ENCODE measurements around the gene PLEKHN1.
A peak's percentile ranks its signal among the peaks of the same experiment; 100 is the strongest.

Gene PLEKHN1

DNA sequence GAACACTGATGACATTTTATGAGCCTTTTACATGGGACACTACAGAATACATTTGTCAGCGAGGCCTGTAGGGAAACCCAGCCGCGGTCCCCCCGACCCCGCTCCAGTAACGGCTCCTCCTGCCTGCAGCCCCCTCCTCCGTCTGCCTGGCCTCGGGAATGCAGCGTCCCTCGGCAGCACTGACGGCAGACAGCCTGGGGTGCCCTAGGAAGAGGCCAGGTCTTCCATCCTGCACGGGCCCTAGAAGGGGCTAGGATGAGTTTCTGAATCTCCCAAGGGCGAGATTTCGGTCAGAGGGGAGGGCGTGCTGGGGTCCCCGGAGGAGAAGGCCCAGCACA lies 34.1 kb upstream of the PLEKHN1 start:
- H3K4me1 ChIP-seq (ENCODE audit: insufficient read depth, low read length) = no peaks in the 10 kb centered on the region; the same call in 1 of the 2 replicates
- no peaks in the 10 kb centered on the region for H3K9me3 ChIP-seq (ENCODE audit: insufficient read depth, low read depth, low read length)
- no peak overlapping the region for H3K9ac ChIP-seq (ENCODE audit: low read depth, low read length)
- peaks cover 92% of the 10 kb centered on the region for H3K27me3 ChIP-seq (ENCODE audit: insufficient read depth, low read length)
- H3K27ac ChIP-seq (ENCODE audit: low read length) = no peak overlapping the region
- H3K4me3 ChIP-seq (ENCODE audit: low read length) = no peak overlapping the region
- H3K36me3 ChIP-seq (ENCODE audit: insufficient read depth, low read depth, low read length) = no peaks in the 10 kb centered on the region

DNA sequence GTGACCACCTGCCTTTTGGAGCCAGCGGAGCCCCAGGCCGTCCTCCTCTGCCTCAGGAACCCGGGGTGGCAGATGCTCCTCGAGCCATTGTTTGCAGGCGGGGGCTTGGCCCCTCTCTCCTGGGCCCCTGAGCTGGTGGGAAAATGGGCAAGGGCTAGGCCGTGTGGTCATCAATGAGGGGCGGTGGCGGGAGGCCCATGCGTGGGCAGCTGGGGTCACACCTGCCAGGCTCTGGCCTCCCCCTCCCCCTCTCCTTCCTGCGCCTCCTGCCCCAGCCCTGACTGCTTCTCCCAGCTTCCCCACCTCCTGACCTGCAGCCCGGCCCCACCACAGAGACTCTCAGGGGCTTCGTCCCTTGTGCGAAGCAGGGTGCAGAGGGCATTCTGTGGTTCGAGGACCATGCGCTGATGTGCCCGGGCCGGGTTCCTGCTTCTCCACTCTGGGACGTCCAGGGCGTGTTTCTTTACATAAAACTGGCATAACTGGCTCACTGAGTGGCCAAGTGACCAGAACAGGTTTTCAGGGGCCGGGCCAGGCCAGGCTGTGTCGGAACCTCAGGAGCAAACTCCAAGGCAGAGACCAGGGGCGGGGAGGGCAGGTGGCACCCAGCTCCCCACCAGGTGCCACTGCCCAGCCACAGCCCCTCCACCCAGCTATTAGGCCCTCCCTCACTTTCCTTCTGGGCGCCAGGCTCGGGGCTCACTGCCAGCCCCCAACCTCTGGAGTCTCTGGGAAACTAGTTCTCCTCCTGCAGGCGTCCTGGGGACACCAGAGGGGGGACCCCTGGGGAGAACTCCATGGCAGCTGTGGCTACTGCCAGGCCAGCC lies 33.3 kb upstream of the PLEKHN1 start:
- no peaks in the 10 kb centered on the region; the same call in 1 of the 2 replicates for H3K4me1 ChIP-seq (ENCODE audit: insufficient read depth, low read length)
- peaks cover 92% of the 10 kb centered on the region for H3K27me3 ChIP-seq (ENCODE audit: insufficient read depth, low read length)

DNA sequence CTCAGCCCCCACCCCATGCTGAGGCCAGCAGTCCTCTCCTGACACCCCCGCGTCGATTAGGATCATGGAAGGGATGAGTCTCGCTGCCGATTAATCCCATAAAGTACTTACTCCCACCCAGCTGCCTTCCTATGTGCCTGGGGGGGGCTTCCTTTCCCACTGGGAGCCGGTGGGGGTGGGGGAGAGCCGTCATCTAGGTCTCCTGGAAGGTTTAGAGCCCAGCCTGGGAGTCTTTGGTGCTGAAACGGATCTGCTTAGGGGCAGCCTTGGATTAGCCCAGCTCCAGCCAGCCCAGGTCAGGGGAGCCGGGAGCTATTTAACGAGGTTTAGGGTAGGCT lies 32.7 kb upstream of the PLEKHN1 start:
- peaks cover 92% of the 10 kb centered on the region for H3K27me3 ChIP-seq (ENCODE audit: insufficient read depth, low read length)

More for the DNA sequence above, 33.3 kb upstream of the PLEKHN1 start:
- no peak overlapping the region for H3K4me3 ChIP-seq (ENCODE audit: low read length)
- no peak overlapping the region for H3K9ac ChIP-seq (ENCODE audit: low read depth, low read length)
- no peak overlapping the region for H3K27ac ChIP-seq (ENCODE audit: low read length)
- no peaks in the 10 kb centered on the region for H3K36me3 ChIP-seq (ENCODE audit: insufficient read depth, low read depth, low read length)
- H3K9me3 ChIP-seq (ENCODE audit: insufficient read depth, low read depth, low read length) = no peaks in the 10 kb centered on the region

DNA sequence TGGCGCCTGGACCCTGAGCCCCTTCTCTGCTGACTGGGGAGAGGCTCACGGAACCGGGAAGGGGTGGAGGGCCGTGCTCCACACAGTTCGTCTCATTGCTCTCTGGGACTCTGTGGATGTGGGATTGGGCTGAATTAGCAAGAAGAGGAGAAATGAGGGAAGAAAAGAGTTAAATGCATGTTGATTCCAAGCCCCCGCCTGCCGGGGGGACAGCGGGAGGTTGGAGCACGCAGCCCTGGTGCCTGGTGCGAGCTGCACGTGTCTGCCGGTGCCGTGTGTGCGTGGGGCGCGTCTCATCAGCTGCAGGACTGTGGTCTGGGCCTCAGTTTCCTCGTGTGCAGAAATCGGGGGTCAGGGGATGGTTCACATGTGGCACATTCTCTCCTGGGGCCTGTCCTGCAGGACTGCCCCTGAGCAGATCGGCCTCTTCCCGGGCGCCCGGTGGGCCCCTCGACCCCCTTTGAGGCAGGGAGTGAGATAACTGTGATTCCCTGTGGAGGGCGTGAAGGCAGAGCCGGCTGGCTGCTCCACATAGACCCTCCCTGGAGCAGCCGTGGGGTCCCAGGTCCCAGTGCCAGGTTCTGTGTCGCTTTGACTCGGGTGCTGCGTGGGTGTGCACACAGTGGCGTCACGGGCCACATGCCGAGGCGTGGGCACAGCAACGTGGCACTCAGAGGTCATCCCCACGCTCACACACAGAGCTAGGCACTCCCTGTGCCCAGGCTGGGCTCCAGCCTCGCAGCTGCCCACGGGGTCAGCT lies 31.1 kb upstream of the PLEKHN1 start:
- H3K27me3 ChIP-seq (ENCODE audit: insufficient read depth, low read length) = peaks cover 92% of the 10 kb centered on the region
- no peaks in the 10 kb centered on the region; the same call in 1 of the 2 replicates for H3K4me1 ChIP-seq (ENCODE audit: insufficient read depth, low read length)
- no peak overlapping the region for H3K9ac ChIP-seq (ENCODE audit: low read depth, low read length)
- no peaks in the 10 kb centered on the region for H3K9me3 ChIP-seq (ENCODE audit: insufficient read depth, low read depth, low read length)
- H3K36me3 ChIP-seq (ENCODE audit: insufficient read depth, low read depth, low read length) = no peaks in the 10 kb centered on the region
- no peak overlapping the region for H3K27ac ChIP-seq (ENCODE audit: low read length)
- H3K4me3 ChIP-seq (ENCODE audit: low read length) = peak overlapping the region; percentile 18

More for the DNA sequence above, 32.7 kb upstream of the PLEKHN1 start:
- Histone ChIP-seq H3K36me3 (ENCODE audit: insufficient read depth, low read depth, low read length) (no peaks in the 10 kb centered on the region), H3K9ac (ENCODE audit: low read depth, low read length) (no peak overlapping the region), H3K27ac (ENCODE audit: low read length) (no peak overlapping the region), H3K4me3 (ENCODE audit: low read length) (no peak overlapping the region), H3K4me1 (ENCODE audit: insufficient read depth, low read length) (no peaks in the 10 kb centered on the region; the same call in 1 of the 2 replicates), H3K9me3 (ENCODE audit: insufficient read depth, low read depth, low read length) (no peaks in the 10 kb centered on the region)

DNA sequence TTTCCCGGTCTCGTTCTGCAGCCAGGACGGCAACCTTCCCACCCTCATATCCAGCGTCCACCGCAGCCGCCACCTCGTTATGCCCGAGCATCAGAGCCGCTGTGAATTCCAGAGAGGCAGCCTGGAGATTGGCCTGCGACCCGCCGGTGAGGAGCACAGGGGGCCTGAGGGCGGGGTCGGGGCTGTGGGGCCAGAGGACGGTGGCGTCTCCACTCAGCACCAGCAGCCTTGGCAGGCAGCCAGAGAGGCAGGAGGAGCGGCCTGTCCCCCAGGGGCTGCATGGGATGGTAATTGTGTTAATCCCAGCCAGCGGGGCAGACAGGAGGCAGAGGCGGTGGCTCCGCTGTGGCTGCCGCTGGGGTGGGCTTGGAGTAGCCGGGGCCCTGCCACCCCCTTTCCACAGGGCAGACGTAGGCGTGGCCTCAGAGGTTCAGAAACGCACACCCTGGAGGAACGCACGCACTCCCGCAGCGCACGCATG lies 30.5 kb upstream of the PLEKHN1 start:
- Histone ChIP-seq H3K36me3 (ENCODE audit: insufficient read depth, low read depth, low read length) (no peaks in the 10 kb centered on the region), H3K9me3 (ENCODE audit: insufficient read depth, low read depth, low read length) (no peaks in the 10 kb centered on the region), H3K4me1 (ENCODE audit: insufficient read depth, low read length) (no peaks in the 10 kb centered on the region; the same call in 1 of the 2 replicates), H3K9ac (ENCODE audit: low read depth, low read length) (no peak overlapping the region), H3K27me3 (ENCODE audit: insufficient read depth, low read length) (peaks cover 92% of the 10 kb centered on the region), H3K27ac (ENCODE audit: low read length) (no peak overlapping the region), H3K4me3 (ENCODE audit: low read length) (peak overlapping the region; percentile 18; the same call in 1 of the 2 replicates)

DNA sequence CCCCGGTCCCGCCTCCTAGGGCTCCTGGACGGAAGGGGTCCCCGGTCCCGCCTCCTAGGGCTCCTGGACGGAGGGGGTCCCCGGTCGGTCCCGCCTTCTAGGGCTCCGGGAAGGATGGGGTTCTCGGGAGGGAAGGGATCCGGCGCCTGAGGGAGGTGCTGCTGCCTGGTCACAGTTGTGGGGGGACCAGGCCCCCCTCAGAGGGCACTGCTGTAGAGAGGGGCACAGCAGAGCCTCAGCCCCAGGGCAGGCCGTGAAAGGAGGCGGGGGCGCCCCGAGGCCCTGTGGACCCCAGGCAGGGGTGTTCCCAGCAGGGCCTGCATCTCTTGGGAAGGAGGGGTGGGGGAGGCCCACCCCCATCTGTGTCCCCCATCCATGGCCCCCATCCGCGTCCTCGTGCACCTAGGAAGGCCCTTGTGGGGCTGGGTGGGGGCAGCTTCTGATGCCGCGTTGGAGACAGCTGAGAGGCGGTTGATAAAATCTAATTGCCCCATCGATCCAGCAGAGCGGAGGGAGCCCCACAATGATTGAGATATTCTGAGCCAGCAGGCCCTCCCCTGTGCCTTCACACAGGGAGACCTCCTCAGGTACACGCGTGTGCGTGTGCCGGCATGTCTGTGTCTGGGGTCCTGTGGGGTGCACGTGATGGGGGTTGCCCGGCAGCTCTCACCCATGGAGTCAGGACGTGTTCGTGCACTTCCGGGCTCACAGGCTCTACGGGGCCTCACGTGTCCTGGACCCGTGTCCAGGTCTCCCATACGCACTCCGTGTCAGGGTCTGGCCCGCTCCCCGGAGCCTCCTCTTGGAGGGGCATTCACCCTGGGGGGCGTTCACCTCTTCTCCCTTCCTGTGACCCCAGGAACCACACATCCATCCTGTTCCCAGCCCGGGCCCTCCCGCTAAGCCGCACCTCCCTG lies 29.7 kb upstream of the PLEKHN1 start:
- no peaks in the 10 kb centered on the region for H3K36me3 ChIP-seq (ENCODE audit: insufficient read depth, low read depth, low read length)
- H3K4me1 ChIP-seq (ENCODE audit: insufficient read depth, low read length) = no peaks in the 10 kb centered on the region; the same call in 1 of the 2 replicates
- no peak overlapping the region for H3K27ac ChIP-seq (ENCODE audit: low read length)
- peaks cover 92% of the 10 kb centered on the region for H3K27me3 ChIP-seq (ENCODE audit: insufficient read depth, low read length)
- H3K4me3 ChIP-seq (ENCODE audit: low read length) = no peak overlapping the region
- H3K9me3 ChIP-seq (ENCODE audit: insufficient read depth, low read depth, low read length) = no peaks in the 10 kb centered on the region
- no peak overlapping the region for H3K9ac ChIP-seq (ENCODE audit: low read depth, low read length)

DNA sequence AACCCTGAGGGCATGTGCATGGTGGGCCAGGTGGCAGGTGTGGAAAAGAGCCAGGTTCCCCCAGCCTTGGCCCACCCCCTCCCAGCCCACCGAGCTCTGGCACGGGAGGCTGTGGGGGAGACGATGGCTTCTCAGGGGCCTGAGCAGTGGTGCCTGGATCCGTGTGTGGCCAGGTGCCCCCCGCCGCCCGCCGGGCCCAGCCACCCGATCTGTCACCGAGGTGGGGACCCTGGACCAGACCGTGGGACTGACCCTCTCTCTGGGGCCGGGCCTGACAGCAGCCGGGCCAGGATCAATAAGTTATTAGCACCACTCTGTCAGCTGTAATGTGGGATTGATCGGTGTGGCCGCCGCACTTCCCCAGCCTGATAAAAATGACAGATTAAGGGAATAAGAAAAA lies 28.8 kb upstream of the PLEKHN1 start:
- Histone ChIP-seq H3K27ac (ENCODE audit: low read length) (no peak overlapping the region), H3K36me3 (ENCODE audit: insufficient read depth, low read depth, low read length) (no peaks in the 10 kb centered on the region), H3K4me1 (ENCODE audit: insufficient read depth, low read length) (no peaks in the 10 kb centered on the region; the same call in 1 of the 2 replicates), H3K9me3 (ENCODE audit: insufficient read depth, low read depth, low read length) (no peaks in the 10 kb centered on the region), H3K9ac (ENCODE audit: low read depth, low read length) (no peak overlapping the region), H3K4me3 (ENCODE audit: low read length) (no peak overlapping the region), H3K27me3 (ENCODE audit: insufficient read depth, low read length) (peaks cover 92% of the 10 kb centered on the region)

DNA sequence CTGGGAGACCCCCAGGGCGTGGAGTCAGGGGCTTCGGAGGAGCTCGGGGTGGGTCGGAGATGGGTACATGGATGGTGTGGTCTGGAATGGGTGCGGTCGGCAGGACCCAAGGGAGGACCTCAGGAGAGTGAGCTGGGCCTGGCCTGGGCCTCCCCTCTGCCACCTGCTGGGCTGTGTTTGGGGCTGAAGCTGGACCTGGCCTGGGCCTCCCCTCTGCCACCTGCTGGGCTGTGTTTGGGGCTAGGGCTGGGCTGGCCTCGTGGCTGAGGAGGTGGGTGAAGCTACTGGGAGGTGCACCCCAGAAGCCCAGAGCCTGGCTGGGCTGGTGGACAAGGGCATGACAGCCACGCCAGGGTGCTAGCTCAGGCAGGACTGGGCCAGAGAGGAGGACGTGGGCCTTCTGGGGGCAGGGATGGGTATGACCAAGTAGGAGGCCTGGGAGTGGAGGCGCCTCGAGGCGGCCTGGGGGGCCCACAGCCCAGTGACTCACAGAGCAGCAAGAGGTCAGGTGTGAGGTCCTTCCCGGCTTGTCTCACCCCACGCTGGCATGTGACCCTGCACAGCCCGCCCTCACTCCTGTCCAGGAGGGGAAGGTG lies 28.1 kb upstream of the PLEKHN1 start:
- no peak overlapping the region for H3K27ac ChIP-seq (ENCODE audit: low read length)
- no peak overlapping the region for H3K9ac ChIP-seq (ENCODE audit: low read depth, low read length)
- H3K4me1 ChIP-seq (ENCODE audit: insufficient read depth, low read length) = no peaks in the 10 kb centered on the region; the same call in 1 of the 2 replicates

DNA sequence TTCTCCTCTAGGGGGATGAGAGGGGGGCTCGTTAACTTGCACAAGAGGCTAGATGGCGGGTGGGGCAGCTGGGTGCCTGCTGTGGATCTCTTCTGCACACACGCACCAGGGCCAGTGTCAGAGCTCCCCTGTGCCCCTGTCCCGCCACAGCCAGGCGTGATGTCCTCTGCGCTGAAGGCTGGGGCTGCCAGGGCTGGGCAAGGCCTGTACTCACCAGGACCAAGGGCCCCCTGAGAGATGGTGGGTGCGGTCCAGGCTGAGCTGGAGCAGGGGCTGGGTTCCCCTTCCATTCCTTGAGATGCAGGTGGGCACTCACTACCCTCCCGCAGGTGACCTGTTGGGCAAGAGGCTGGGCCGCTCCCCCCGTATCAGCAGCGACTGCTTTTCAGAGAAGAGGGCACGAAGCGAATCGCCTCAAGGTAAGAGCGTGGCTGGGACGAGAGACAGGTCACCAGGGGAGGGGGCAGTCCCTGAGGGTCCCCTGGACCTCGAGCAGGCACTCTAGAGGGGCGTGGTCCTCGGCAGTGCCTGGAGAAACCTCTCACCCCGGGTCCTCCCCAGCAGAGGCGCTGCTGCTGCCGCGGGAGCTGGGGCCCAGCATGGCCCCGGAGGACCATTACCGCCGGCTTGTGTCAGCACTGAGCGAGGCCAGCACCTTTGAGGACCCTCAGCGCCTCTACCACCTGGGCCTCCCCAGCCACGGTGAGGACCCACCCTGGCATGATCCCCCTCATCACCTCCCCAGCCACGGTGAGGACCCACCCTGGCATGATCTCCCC lies 27.4 kb upstream of the PLEKHN1 start:
- peaks cover 92% of the 10 kb centered on the region for H3K27me3 ChIP-seq (ENCODE audit: insufficient read depth, low read length)
- no peak overlapping the region for H3K9ac ChIP-seq (ENCODE audit: low read depth, low read length)
- H3K4me1 ChIP-seq (ENCODE audit: insufficient read depth, low read length) = no peaks in the 10 kb centered on the region; the same call in 1 of the 2 replicates
- no peaks in the 10 kb centered on the region for H3K36me3 ChIP-seq (ENCODE audit: insufficient read depth, low read depth, low read length)
- no peak overlapping the region for H3K4me3 ChIP-seq (ENCODE audit: low read length)
- H3K9me3 ChIP-seq (ENCODE audit: insufficient read depth, low read depth, low read length) = no peaks in the 10 kb centered on the region
- H3K27ac ChIP-seq (ENCODE audit: low read length) = no peak overlapping the region

More for the DNA sequence above, 28.1 kb upstream of the PLEKHN1 start:
- Histone ChIP-seq H3K4me3 (ENCODE audit: low read length) (no peak overlapping the region), H3K27me3 (ENCODE audit: insufficient read depth, low read length) (peaks cover 92% of the 10 kb centered on the region), H3K9me3 (ENCODE audit: insufficient read depth, low read depth, low read length) (no peaks in the 10 kb centered on the region), H3K36me3 (ENCODE audit: insufficient read depth, low read depth, low read length) (no peaks in the 10 kb centered on the region)

DNA sequence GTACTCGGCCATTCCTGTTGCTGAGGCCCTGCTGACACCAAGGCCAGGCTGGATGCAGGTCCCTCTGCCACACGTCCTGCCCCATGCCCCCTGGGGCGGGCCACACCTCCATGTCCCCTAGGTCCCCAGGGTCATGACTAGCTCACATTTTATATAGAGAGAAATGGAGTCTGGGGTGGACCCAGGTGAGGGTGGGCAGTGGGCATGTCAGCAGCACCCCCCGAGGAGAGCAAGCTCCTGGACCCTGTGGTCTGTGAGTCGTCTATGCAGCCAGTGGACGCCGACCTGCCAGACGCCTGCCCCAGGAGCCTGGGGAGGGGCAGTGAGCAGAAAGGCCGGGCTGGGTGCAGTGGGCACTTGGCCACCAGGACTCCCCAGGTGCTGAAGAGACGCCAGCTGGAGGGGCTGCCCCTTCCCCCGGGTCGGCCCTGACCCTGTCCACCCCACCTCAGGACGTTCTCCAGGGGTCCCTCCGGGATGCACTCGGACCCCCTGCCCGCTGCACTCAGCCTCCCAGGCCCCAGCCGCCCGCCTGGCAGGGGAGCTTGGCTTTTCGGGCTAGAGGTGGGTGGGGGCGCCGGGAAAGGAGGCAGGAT lies 26.7 kb upstream of the PLEKHN1 start:
- no peak overlapping the region for H3K9ac ChIP-seq (ENCODE audit: low read depth, low read length)
- H3K36me3 ChIP-seq (ENCODE audit: insufficient read depth, low read depth, low read length) = 0 out of 2 replicates have a peak, but pooled peaks cover under 1% of the 10 kb centered on the region
- no peaks in the 10 kb centered on the region; the same call in 1 of the 2 replicates for H3K4me1 ChIP-seq (ENCODE audit: insufficient read depth, low read length)
- no peak overlapping the region for H3K27ac ChIP-seq (ENCODE audit: low read length)
- no peak overlapping the region for H3K4me3 ChIP-seq (ENCODE audit: low read length)
- H3K9me3 ChIP-seq (ENCODE audit: insufficient read depth, low read depth, low read length) = no peaks in the 10 kb centered on the region
- peaks cover 94% of the 10 kb centered on the region for H3K27me3 ChIP-seq (ENCODE audit: insufficient read depth, low read length)
